Stimulated activated memory B cell treated with anti-CD40 and anti-IgM and Interleukin-4, amounts not matched to agents 10 μg/mL and 1 μg/mL and 100 μg/mL, for 72 hours (primary cell): ENCODE results near the gene COL13A1.

Experiments used
- ATAC-seq: fragments of 150-1000 bp; cut with Tn5 transposase; 2 replicates; pipeline ENCODE4 v1.10.0; 2021
- H3K27ac Mint-ChIP-seq: one replicate; pipeline ENCODE4 v1.8.0; 2022; ENCODE audit warnings: mild to moderate bottlenecking, mixed read lengths
- H3K27me3 Mint-ChIP-seq: one replicate; pipeline ENCODE4 v1.8.0; 2022; ENCODE audit warnings: mixed read lengths
- H3K36me3 Mint-ChIP-seq: one replicate; pipeline ENCODE4 v1.8.0; 2022; ENCODE audit warnings: mixed read lengths
- H3K4me1 Mint-ChIP-seq: one replicate; pipeline ENCODE4 v1.8.0; 2022; ENCODE audit warnings: mixed read lengths
- H3K4me3 Mint-ChIP-seq: one replicate; pipeline ENCODE4 v1.8.0; 2022; ENCODE audit warnings: mild to moderate bottlenecking, moderate library complexity, mixed read lengths
- H3K9me3 Mint-ChIP-seq: one replicate; pipeline ENCODE4 v1.8.0; 2022; ENCODE audit warnings: mixed read lengths

Gene COL13A1

DNA sequence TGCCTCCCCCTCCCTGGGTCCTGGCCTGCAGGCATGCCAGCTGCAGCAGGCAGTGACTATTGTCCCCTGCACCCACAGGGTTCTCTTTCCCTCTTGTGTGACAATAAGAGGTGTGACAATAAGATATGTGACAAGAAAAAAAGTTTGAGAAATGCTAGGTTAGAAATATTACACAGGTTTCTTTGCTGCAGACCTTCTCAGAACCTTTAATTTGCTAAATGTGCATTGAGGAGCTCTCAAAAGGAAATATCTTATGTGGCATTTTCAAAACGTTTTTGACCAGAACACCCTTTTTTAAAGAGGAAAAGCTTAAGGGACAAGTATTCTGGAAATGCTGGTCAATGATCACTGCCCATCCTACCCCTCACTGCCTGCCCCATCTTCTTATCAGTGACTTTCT is 117.5 kb downstream of the COL13A1 start:
- Mint-ChIP-seq H3K27ac (no peak overlapping the region), H3K27me3 (peaks cover 34% of the 10 kb centered on the region), H3K36me3 (no peaks in the 10 kb centered on the region), H3K4me3 (no peak overlapping the region), H3K4me1 (no peaks in the 10 kb centered on the region), H3K9me3 (no peaks in the 10 kb centered on the region)
- ATAC-seq, result no peak

- no peak overlapping the region for H3K4me3 Mint-ChIP-seq
- no peak overlapping the region for H3K27ac Mint-ChIP-seq
- peaks cover 6% of the 10 kb centered on the region for H3K9me3 Mint-ChIP-seq
- ATAC-seq, result no peak
- no peaks in the 10 kb centered on the region for H3K4me1 Mint-ChIP-seq
- H3K36me3 Mint-ChIP-seq, result no peaks in the 10 kb centered on the region
- peaks cover 18% of the 10 kb centered on the region for H3K27me3 Mint-ChIP-seq
Measured at GRCh38 chr10:69925111-69925510, 123.4 kb downstream of the COL13A1 start.

DNA sequence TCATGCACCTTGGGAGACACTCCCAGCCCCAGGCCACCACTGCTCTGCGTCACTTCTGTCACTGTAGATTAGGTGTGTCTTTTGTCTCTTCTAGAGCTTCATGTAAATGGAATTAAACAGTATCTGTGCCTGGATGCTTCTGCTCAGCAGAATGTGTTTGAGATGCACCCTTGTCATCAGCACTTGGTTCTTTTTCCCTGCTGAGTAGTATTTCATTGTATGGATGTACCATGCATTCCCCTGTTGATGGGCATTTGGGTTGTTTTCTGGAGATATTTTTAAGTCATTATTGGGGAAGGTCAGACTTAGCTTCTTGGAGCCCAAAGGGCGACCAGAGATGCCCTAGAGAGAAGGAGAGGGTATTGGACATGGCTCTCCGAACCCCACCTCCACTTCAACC is 126.6 kb downstream of the COL13A1 start:
- ATAC-seq, result no peak
- H3K4me3 Mint-ChIP-seq, result no peak overlapping the region
- H3K4me1 Mint-ChIP-seq, result no peaks in the 10 kb centered on the region
- H3K9me3 Mint-ChIP-seq, result peaks cover 6% of the 10 kb centered on the region
- H3K36me3 Mint-ChIP-seq, result no peaks in the 10 kb centered on the region
- peaks cover 43% of the 10 kb centered on the region for H3K27me3 Mint-ChIP-seq
- H3K27ac Mint-ChIP-seq, result no peak overlapping the region

- H3K27me3 Mint-ChIP-seq, result peaks cover 43% of the 10 kb centered on the region
- H3K4me1 Mint-ChIP-seq, result no peaks in the 10 kb centered on the region
- no peak overlapping the region for H3K27ac Mint-ChIP-seq
- no peaks in the 10 kb centered on the region for H3K36me3 Mint-ChIP-seq
- no peak for ATAC-seq
- peaks cover 6% of the 10 kb centered on the region for H3K9me3 Mint-ChIP-seq
- H3K4me3 Mint-ChIP-seq, result no peak overlapping the region
Measured at GRCh38 chr10:69929575-69929974, 127.9 kb downstream of the COL13A1 start.

- Mint-ChIP-seq H3K36me3 (no peaks in the 10 kb centered on the region), H3K27me3 (peaks cover 28% of the 10 kb centered on the region), H3K9me3 (no peaks in the 10 kb centered on the region), H3K27ac (no peak overlapping the region), H3K4me3 (no peak overlapping the region), H3K4me1 (no peaks in the 10 kb centered on the region)
- no peak for ATAC-seq
Measured at GRCh38 chr10:69934768-69935167, 133.1 kb downstream of the COL13A1 start.

- H3K4me1 Mint-ChIP-seq, result no peaks in the 10 kb centered on the region
- H3K9me3 Mint-ChIP-seq, result peaks cover 3% of the 10 kb centered on the region
- H3K36me3 Mint-ChIP-seq, result no peaks in the 10 kb centered on the region
- no peak overlapping the region for H3K27ac Mint-ChIP-seq
- peaks cover 21% of the 10 kb centered on the region for H3K27me3 Mint-ChIP-seq
- H3K4me3 Mint-ChIP-seq, result no peak overlapping the region
- peak; percentile 60 for ATAC-seq
Measured at GRCh38 chr10:69936091-69936490, 134.4 kb downstream of the COL13A1 start.

DNA sequence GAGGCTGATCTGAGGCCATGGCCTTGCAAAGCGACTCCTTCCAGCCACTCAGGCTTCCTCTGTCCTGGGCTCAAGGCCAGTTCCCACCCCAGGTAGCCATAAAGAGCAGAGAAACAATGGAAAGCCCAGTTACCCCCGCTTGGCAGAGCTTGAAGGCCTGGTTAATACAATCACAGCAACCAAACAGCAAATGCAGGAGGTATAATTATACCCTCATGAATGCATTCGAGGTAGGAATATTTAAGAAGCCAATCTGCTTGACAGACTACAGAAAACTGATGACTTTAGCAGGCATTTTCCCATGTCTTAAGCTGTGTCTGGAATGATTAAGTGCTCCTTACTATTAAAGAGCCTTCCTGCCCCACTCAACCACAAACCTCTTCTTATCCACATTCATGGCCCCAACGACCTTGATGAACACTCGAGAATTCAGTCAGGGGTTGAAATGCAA is 136.9 kb downstream of the COL13A1 start:
- no peaks in the 10 kb centered on the region for H3K36me3 Mint-ChIP-seq
- H3K4me1 Mint-ChIP-seq, result no peaks in the 10 kb centered on the region
- peaks cover 16% of the 10 kb centered on the region for H3K27me3 Mint-ChIP-seq
- no peak overlapping the region for H3K27ac Mint-ChIP-seq
- ATAC-seq, result no peak
- peaks cover 3% of the 10 kb centered on the region for H3K9me3 Mint-ChIP-seq
- H3K4me3 Mint-ChIP-seq, result no peak overlapping the region

DNA sequence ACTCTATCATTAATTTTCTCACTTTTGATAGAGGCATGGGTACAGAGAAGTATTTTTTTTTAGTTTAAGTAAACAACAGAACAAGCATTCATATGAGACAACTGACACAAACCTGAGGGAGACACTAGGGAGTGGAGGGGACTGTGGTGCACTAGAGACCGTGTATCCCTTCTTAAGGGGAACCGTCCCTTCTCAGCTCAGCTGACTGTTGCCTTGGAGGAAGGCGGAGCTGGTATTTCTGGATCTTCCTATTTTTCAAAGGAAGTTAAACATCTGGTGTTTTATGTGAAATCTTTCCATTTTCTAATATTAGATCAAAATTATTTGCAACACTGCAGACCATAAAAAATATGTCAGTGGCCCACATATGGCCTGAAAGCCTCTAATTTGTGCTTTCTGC is 137.4 kb downstream of the COL13A1 start:
- Mint-ChIP-seq H3K4me1 (no peaks in the 10 kb centered on the region), H3K36me3 (no peaks in the 10 kb centered on the region), H3K4me3 (no peak overlapping the region), H3K27ac (no peak overlapping the region), H3K9me3 (peaks cover 3% of the 10 kb centered on the region), H3K27me3 (peaks cover 16% of the 10 kb centered on the region)
- no peak for ATAC-seq

GRCh38 chr10:69939481-69939880 is 137.8 kb downstream of the COL13A1 start:
- no peak for ATAC-seq
- Mint-ChIP-seq H3K27ac (no peak overlapping the region), H3K4me1 (no peaks in the 10 kb centered on the region), H3K9me3 (peaks cover 3% of the 10 kb centered on the region), H3K36me3 (no peaks in the 10 kb centered on the region), H3K27me3 (peaks cover 16% of the 10 kb centered on the region), H3K4me3 (no peak overlapping the region)

DNA sequence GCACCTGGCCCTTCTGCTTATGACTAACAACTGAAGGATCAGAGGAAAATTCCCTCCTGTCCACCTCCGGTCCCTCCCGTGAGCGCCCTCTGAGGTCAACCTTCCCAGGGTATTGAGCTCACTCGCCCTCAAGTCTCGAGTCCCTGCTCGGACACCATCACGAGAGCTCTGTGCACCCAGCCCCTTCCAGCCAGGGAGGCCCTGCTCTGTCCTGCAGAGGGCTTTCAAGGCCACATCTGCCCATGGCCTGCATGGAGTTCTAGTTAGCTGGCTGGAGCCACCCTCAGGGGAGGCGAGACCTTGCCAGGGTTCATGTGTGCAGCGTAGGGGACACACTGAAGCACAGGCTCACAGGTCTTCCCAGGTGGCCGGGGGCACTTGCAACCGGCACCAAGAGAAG is 140.0 kb downstream of the COL13A1 start:
- H3K27ac Mint-ChIP-seq, result no peak overlapping the region
- peaks cover 3% of the 10 kb centered on the region for H3K9me3 Mint-ChIP-seq
- no peaks in the 10 kb centered on the region for H3K4me1 Mint-ChIP-seq
- no peak for ATAC-seq
- no peak overlapping the region for H3K4me3 Mint-ChIP-seq
- no peaks in the 10 kb centered on the region for H3K36me3 Mint-ChIP-seq
- H3K27me3 Mint-ChIP-seq, result peaks cover 24% of the 10 kb centered on the region

DNA sequence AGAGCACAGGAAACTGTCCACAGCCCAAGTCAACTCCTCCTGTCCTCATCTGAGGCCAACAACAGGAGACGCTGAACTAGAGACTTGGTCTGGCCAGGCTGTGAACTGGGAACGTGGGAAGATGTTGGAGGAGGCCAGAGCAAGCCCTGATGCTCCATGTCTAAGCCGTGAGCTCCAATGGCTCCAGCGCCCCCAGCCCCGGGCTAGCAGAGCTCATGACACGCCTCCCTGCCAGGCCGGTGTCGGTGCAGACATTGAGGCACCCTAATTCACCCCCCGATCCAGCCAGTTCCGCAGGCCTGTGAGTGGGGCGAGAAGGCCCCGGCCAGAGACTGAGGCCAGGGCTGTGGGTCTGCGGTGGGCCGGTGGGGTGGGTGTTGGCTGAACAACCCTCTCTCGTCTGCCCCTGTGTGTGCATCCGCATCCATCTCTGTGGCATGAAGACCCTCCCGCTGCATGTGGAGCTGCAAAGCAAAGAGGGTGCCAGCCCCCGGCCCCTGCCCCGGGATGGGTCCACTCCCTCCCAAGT is 141.7 kb downstream of the COL13A1 start:
- no peak overlapping the region for H3K27ac Mint-ChIP-seq
- ATAC-seq, result no peak
- H3K9me3 Mint-ChIP-seq, result peaks cover 3% of the 10 kb centered on the region
- no peak overlapping the region for H3K4me3 Mint-ChIP-seq
- no peaks in the 10 kb centered on the region for H3K4me1 Mint-ChIP-seq
- H3K27me3 Mint-ChIP-seq, result peaks cover 24% of the 10 kb centered on the region
- H3K36me3 Mint-ChIP-seq, result no peaks in the 10 kb centered on the region

DNA sequence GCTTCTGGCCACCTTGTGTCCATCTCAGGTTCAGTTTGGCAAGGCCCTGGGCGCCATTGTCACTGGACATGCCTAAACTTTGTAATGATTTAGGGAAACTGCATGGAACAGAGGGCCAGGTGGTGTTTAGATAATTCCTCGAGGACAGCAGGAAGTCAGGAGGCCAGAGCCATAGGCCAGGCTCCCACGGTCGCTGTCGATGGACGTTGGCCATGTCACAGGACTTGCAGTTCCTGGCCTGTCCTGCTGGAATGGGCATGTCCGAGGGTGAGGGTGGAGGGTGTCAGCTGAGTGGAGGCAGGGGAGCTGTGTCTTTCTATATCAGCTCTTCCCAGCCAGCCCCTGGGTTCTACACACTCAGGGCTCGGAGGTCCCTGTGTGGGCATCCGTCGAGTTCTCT is 143.1 kb downstream of the COL13A1 start:
- Mint-ChIP-seq H3K9me3 (peaks cover 3% of the 10 kb centered on the region), H3K4me3 (no peak overlapping the region), H3K4me1 (no peaks in the 10 kb centered on the region), H3K36me3 (no peaks in the 10 kb centered on the region), H3K27me3 (peaks cover 27% of the 10 kb centered on the region), H3K27ac (no peak overlapping the region)
- no peak for ATAC-seq

DNA sequence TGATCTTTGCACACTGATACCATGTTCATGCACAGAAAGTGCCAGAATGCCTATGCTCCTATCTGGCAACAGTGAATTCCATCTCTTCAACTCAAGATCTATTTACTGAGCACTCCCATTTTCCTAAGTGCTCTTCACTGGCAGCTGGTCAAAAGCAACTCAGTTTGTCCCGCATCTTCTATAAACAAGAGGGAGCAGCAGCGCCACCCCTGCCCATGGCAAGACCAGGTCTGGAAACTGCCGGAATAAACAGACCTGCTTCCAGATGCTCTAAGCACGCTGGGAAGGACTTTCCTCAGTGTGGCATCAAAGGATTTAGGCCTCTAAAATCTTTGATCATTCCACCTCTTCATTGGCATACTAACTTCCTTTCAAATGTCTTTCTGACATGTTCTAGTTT is 146.6 kb downstream of the COL13A1 start:
- no peak for ATAC-seq

GRCh38 chr10:69949770-69950169 is 148.1 kb downstream of the COL13A1 start:
- H3K27me3 Mint-ChIP-seq, result peaks cover 18% of the 10 kb centered on the region
- H3K9me3 Mint-ChIP-seq, result no peaks in the 10 kb centered on the region
- ATAC-seq, result no peak
- H3K27ac Mint-ChIP-seq, result no peak overlapping the region
- peaks cover 37% of the 10 kb centered on the region for H3K4me1 Mint-ChIP-seq
- H3K4me3 Mint-ChIP-seq, result no peak overlapping the region
- H3K36me3 Mint-ChIP-seq, result no peaks in the 10 kb centered on the region

More for the DNA sequence above, 146.6 kb downstream of the COL13A1 start:
- Mint-ChIP-seq H3K4me1 (peaks cover 23% of the 10 kb centered on the region), H3K27ac (no peak overlapping the region), H3K27me3 (peaks cover 18% of the 10 kb centered on the region), H3K9me3 (no peaks in the 10 kb centered on the region), H3K4me3 (no peak overlapping the region), H3K36me3 (no peaks in the 10 kb centered on the region)

DNA sequence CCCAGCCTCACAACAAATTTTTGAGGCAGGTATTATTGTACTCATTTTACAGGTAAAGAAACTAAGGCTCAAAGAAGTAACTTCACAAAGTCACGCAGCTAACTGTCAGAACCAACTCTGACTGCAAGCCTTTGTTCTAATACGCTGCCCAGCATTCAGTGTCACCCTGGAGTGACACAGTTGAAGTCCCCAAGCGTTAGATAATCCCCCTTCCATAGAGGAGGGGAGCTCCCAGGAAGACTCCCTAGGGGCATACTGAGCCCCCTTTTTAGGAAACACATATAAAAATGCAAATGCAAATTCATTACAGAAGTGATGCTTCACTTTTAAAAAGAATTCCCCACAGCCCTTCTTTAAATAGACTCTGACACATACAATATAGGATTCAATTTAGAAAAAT is 150.0 kb downstream of the COL13A1 start:
- peak overlapping the region; percentile 82 for H3K27ac Mint-ChIP-seq
- ATAC-seq, result peak; percentile 51
- peaks cover 49% of the 10 kb centered on the region for H3K4me1 Mint-ChIP-seq
- peaks cover 20% of the 10 kb centered on the region for H3K27me3 Mint-ChIP-seq
- H3K4me3 Mint-ChIP-seq, result peak overlapping the region; percentile 20
- H3K36me3 Mint-ChIP-seq, result no peaks in the 10 kb centered on the region
- no peaks in the 10 kb centered on the region for H3K9me3 Mint-ChIP-seq

DNA sequence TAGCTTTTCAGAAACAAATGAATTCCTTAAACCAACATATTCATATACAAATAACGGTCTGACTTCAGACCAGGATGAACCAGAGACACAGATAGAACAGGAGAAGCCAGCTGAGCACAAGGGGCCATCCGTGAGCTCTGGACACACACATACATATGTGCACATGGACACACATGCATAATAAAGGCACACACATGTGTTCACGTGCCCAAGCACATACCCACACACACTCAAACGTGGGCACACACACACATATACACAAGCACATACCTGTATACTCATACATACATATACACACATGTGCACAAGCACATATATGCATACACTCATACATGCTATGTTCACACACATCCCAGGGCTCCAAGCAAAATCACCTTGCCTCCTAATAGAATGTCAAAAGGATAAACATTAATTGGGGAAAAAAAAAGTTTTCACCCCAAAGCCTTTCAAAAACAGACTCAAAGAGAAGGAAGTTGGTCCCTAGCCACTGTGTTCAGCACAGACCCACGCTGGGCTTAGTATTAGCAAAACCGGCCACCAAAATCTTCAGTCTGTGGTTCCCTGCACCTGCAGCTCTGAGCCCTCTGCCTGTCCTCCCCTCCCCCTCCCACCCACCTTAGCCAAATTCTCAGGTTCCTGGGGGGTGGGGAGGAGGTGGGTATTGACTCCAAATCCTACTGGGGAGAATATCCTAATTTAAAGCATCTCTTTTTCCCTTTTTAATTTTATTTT is 150.5 kb downstream of the COL13A1 start:
- H3K36me3 Mint-ChIP-seq, result no peaks in the 10 kb centered on the region
- H3K27me3 Mint-ChIP-seq, result peaks cover 20% of the 10 kb centered on the region
- peak; percentile 57 for ATAC-seq
- no peaks in the 10 kb centered on the region for H3K9me3 Mint-ChIP-seq
- peaks cover 49% of the 10 kb centered on the region for H3K4me1 Mint-ChIP-seq
- H3K27ac Mint-ChIP-seq, result peak overlapping the region; percentile 82
- peak overlapping the region; percentile 20 for H3K4me3 Mint-ChIP-seq
